PC-3 (cell line): ENCODE measurements around the gene TMEM201. TPM values are rescaled to one million over a fixed set of nuclear protein-coding genes. Genes with fewer than 3 reads are reported as not detected.

Source experiments
- ATAC-seq: fragments of 200-7000 bp; cut with Tn5 transposase; 2 replicates; pipeline ENCODE4 v1.9.1; 2020; ENCODE audit warnings: mild to moderate bottlenecking, moderate library complexity
- BruUV-seq: library from RNA; stranded (reverse); fragments of 400-500 nt; replicated peaks from 2 replicates; lab custom pipeline; 2021; lab: Mats Ljungman, UMichigan
- CTCF ChIA-PET: fragments of 300-600 bp; sonication (Branson Sonifier 250); formaldehyde crosslinking; loops from one replicate; lab custom pipeline; 2022; ENCODE audit warnings: antibody characterized with exemption; lab: Charles Lee
- POLR2A ChIA-PET: fragments of 300-600 bp; sonication (Branson Sonifier 250); formaldehyde crosslinking; loops from one replicate; lab custom pipeline; 2022; ENCODE audit warnings: antibody characterized with exemption; ENCODE audit not compliant: unreplicated experiment; lab: Charles Lee
- DNase-seq: peaks from one replicate; pipeline ENCODE4 v3.0.0-alpha.2; 2015
- H2AFZ ChIP-seq: fragments of 300-600 bp; sonication (generic); 2 replicates; pipeline ENCODE4 v1.6.0; 2016; ENCODE audit warnings: antibody characterized with exemption, low read length
- H3F3A ChIP-seq: fragments of 300-600 bp; sonication (generic); one replicate; pipeline ENCODE4 v1.6.0; 2017; ENCODE audit warnings: antibody characterized with exemption, low read length, control low read depth, mild to moderate bottlenecking; ENCODE audit not compliant: unreplicated experiment
- H3K27ac ChIP-seq: fragments of 300-600 bp; sonication (generic); 2 replicates; pipeline ENCODE4 v1.5.1; 2016; ENCODE audit warnings: mild to moderate bottlenecking, low read length
- H3K27me3 ChIP-seq: fragments of 300-600 bp; sonication (generic); 2 replicates; pipeline ENCODE4 v1.6.1; 2016; ENCODE audit warnings: low read length, mixed read lengths
- H3K36me3 ChIP-seq: fragments of 300-600 bp; sonication (generic); 2 replicates; pipeline ENCODE4 v1.6.1; 2016; ENCODE audit warnings: low read depth, mixed run types, low read length, mixed read lengths
- H3K4me1 ChIP-seq: fragments of 300-600 bp; sonication (generic); 2 replicates; pipeline ENCODE4 v1.5.1; 2016; ENCODE audit warnings: low read length; ENCODE audit not compliant: insufficient read depth
- H3K4me2 ChIP-seq: fragments of 300-600 bp; sonication (generic); 2 replicates; pipeline ENCODE4 v1.6.0; 2016; ENCODE audit warnings: low read length
- H3K4me3 ChIP-seq: fragments of 300-600 bp; sonication (generic); 2 replicates; pipeline ENCODE4 v1.5.1; 2016; ENCODE audit warnings: mild to moderate bottlenecking, low read length, mixed read lengths
- H3K79me2 ChIP-seq: fragments of 300-600 bp; sonication (generic); 2 replicates; pipeline ENCODE4 v1.6.1; 2017; ENCODE audit warnings: low read length, mixed read lengths
- H3K9ac ChIP-seq: fragments of 300-600 bp; sonication (generic); 2 replicates; pipeline ENCODE4 v1.6.0; 2016; ENCODE audit warnings: mild to moderate bottlenecking, low read length
- H3K9me2 ChIP-seq: fragments of 300-600 bp; sonication (generic); replicated peaks from 2 replicates; pipeline ENCODE4 v1.6.1; 2016; ENCODE audit warnings: mixed run types, low read length, mixed read lengths
- H3K9me3 ChIP-seq: fragments of 300-600 bp; sonication (generic); 2 replicates; pipeline ENCODE4 v1.6.1; 2016; ENCODE audit warnings: low read length, mixed read lengths
- H4K20me1 ChIP-seq: fragments of 300-600 bp; sonication (generic); 2 replicates; pipeline ENCODE4 v1.6.1; 2016; ENCODE audit warnings: low read length, mixed read lengths
- EZH2 ChIP-seq: fragments of 300-600 bp; sonication (generic); IDR thresholded peaks from one replicate; pipeline ENCODE4 v1.6.1; 2017; ENCODE audit warnings: antibody characterized with exemption, mild to moderate bottlenecking, low read length; ENCODE audit not compliant: unreplicated experiment
- EZH2phosphoT487 ChIP-seq: fragments of 300-600 bp; sonication (generic); IDR thresholded peaks from 2 replicates; pipeline ENCODE4 v1.6.1; 2018; ENCODE audit warnings: mild to moderate bottlenecking, antibody characterized with exemption, low read length, borderline replicate concordance
- intact Hi-C: fragments of 100-400 bp; cut with micrococcal nuclease; formaldehyde crosslinking; loops from 2 replicates; pipeline ENCODE4 v1.9.0; 2023
- total RNA-seq: library from RNA; depleted of rRNA; stranded (reverse); fragments of >200 nt; gene quantifications from 2 replicates; pipeline ENCODE4 v1.2.3, GENCODE V29; 2014
- TF ChIP-seq, protein P1 (sequence below): fragments of 300-600 bp; sonication (generic); conservative IDR thresholded peaks from 2 replicates; pipeline ENCODE4 v1.5.1; 2017; ENCODE audit warnings: antibody characterized with exemption, low read depth, mild to moderate bottlenecking, low read length

Gene TMEM201
- total RNA-seq, 1 experiment from 2014 or later = 13.8 TPM

GRCh38 chr1:9602794-9603167, 14.1 kb downstream of the TMEM201 start:
- intact Hi-C loops = no loop called here
- Histone ChIP-seq H3K9me2 (no peaks in the 10 kb centered on the region), H3K79me2 (no peaks in the 10 kb centered on the region), H3K9ac (no peak overlapping the region), H3K4me2 (no peak overlapping the region), H3K36me3 (peaks cover 16% of the 10 kb centered on the region; the same call in 1 of the 2 replicates), H3K27me3 (no peaks in the 10 kb centered on the region), H3K4me1 (no peaks in the 10 kb centered on the region), H2AFZ (no peak overlapping the region), H3K4me3 (no peak overlapping the region), H3F3A (no peaks in the 10 kb centered on the region), H3K9me3 (no peaks in the 10 kb centered on the region), H3K27ac (no peak overlapping the region), H4K20me1 (no peaks in the 10 kb centered on the region)
- TF ChIP-seq EZH2 = no peak
- TF ChIP-seq, protein P1, sequence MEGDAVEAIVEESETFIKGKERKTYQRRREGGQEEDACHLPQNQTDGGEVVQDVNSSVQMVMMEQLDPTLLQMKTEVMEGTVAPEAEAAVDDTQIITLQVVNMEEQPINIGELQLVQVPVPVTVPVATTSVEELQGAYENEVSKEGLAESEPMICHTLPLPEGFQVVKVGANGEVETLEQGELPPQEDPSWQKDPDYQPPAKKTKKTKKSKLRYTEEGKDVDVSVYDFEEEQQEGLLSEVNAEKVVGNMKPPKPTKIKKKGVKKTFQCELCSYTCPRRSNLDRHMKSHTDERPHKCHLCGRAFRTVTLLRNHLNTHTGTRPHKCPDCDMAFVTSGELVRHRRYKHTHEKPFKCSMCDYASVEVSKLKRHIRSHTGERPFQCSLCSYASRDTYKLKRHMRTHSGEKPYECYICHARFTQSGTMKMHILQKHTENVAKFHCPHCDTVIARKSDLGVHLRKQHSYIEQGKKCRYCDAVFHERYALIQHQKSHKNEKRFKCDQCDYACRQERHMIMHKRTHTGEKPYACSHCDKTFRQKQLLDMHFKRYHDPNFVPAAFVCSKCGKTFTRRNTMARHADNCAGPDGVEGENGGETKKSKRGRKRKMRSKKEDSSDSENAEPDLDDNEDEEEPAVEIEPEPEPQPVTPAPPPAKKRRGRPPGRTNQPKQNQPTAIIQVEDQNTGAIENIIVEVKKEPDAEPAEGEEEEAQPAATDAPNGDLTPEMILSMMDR = no peak
- TF ChIP-seq EZH2phosphoT487 = no peak
- DNase-seq (no peak), ATAC-seq (no peak)
- no TSS peak for BruUV-seq
- ChIA-PET CTCF (no interaction called here), POLR2A (no interaction called here)

GRCh38 chr1:9603307-9603706, 14.6 kb downstream of the TMEM201 start:
- POLR2A ChIA-PET = no interaction called here
- ATAC-seq (no peak), DNase-seq (no peak)
- CTCF ChIA-PET = no interaction called here
- no TSS peak for BruUV-seq
- intact Hi-C loops = no loop called here
- no peak overlapping the region for H3K9ac ChIP-seq
- TF ChIP-seq EZH2phosphoT487 (no peak), EZH2 (no peak)
- TF ChIP-seq, protein P1 = no peak
- no peaks in the 10 kb centered on the region for H3K9me3 ChIP-seq
- H2AFZ ChIP-seq = no peak overlapping the region
- H3K4me2 ChIP-seq = no peak overlapping the region
- no peak overlapping the region for H3K27ac ChIP-seq
- no peaks in the 10 kb centered on the region for H3K4me1 ChIP-seq
- H3K27me3 ChIP-seq = no peaks in the 10 kb centered on the region
- no peaks in the 10 kb centered on the region for H3F3A ChIP-seq
- H4K20me1 ChIP-seq = no peaks in the 10 kb centered on the region
- peaks cover 16% of the 10 kb centered on the region; the same call in 1 of the 2 replicates for H3K36me3 ChIP-seq
- H3K9me2 ChIP-seq = no peaks in the 10 kb centered on the region
- no peak overlapping the region for H3K4me3 ChIP-seq
- no peaks in the 10 kb centered on the region for H3K79me2 ChIP-seq

DNA sequence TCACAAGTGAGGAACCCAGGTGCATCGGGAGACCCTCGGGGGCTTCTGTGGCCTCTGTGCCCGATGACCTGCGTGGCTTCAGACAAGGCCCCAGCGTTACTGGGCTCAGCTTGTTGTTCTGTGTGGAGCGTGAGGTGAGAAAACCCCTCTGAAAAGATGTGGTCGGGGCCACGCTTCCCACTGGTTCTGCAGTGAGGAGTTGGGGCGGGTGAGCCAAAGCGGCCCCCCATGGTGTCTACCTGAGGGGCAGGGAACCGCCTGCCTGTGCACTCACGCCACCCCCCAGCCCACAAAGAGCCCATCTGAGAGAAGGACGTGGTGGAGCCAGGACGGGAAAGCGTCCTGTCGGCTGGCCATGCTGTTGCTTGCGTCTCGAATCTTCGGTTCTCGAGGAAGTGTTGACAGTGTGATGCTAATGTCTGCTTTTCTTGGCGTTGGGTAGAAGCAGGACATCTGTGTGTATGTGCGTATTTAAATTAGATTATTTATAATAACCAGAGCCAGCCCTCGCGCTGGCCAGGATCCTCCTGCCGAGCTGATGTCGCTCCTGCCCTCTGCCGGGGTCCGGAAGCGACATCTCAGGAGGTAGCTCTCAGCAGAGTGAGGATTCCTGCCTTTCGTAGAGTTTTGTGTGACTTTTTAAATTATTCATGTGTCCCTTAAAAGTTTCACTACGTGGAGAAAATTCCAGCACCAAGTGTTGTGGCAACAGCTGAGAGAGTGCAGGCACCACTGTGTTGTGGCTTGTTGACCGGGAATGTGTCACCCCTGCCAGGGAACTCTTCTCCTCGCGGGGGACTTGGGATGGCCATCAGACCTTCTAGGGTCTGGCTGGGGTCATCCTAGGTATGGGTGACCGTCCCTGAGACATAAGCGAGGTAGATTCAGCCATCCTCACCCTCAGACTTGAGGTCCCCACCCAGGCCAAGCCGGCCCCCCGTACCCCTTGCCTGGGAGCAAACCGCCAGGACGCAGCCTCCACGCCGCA, 15.3 kb downstream of the TMEM201 start:
- no peak for ATAC-seq
- Histone ChIP-seq H3K4me1 (no peaks in the 10 kb centered on the region), H4K20me1 (no peaks in the 10 kb centered on the region), H2AFZ (no peak overlapping the region), H3K27me3 (no peaks in the 10 kb centered on the region), H3K9me2 (no peaks in the 10 kb centered on the region), H3K27ac (no peak overlapping the region), H3K4me2 (no peak overlapping the region), H3K9ac (no peak overlapping the region), H3F3A (no peaks in the 10 kb centered on the region), H3K79me2 (no peaks in the 10 kb centered on the region), H3K36me3 (peaks cover 16% of the 10 kb centered on the region; the same call in 1 of the 2 replicates), H3K9me3 (no peaks in the 10 kb centered on the region), H3K4me3 (no peak overlapping the region)
- TF ChIP-seq EZH2phosphoT487 (no peak), EZH2 (no peak)
- TF ChIP-seq, protein P1 = no peak
- no peak for DNase-seq
- CTCF ChIA-PET = no interaction called here
- no TSS peak for BruUV-seq
- POLR2A ChIA-PET = no interaction called here
- intact Hi-C loops = no loop called here
